K562 (cell line): ENCODE measurements around the gene CABP4. TPM values are rescaled to one million over a fixed set of nuclear protein-coding genes. Genes with fewer than 3 reads are reported as not detected.
A peak's percentile ranks its signal among the peaks of the same experiment; 100 is the strongest.

Experiments
- BRD4 ChIP-seq: fragments of 200-600 bp; sonication (generic); IDR thresholded peaks from 2 replicates; pipeline ENCODE4 v1.6.1; 2017; ENCODE audit warnings: inconsistent platforms
- CBFB ChIP-seq: sonication (generic); formaldehyde crosslinking; IDR thresholded peaks from 2 replicates; pipeline ENCODE4 v1.4.0; 2020; ENCODE audit warnings: mild to moderate bottlenecking, missing genetic modification reagents
- CHAMP1 ChIP-seq: fragments of 450-650 bp; IDR thresholded peaks from 2 replicates; pipeline ENCODE4 v1.6.1; 2016; ENCODE audit warnings: mild to moderate bottlenecking
- ETS1 ChIP-seq: conservative IDR thresholded peaks from 2 replicates; pipeline ENCODE4 v1.6.1; 2011; ENCODE audit warnings: low read depth, mild to moderate bottlenecking, low read length; ENCODE audit not compliant: control insufficient read depth
- GABPB2 ChIP-seq: fragments of 250-450 bp; sonication (Bioruptor Pico); conservative IDR thresholded peaks from 2 replicates; pipeline ENCODE4 v1.5.1; 2021; ENCODE audit warnings: mild to moderate bottlenecking
- HCFC1 ChIP-seq: IDR thresholded peaks from 2 replicates; pipeline ENCODE4 v1.6.1; 2012; ENCODE audit warnings: low read depth, low read length, improper control_type of control experiment
- HDGF ChIP-seq: fragments of 450-650 bp; IDR thresholded peaks from 2 replicates; pipeline ENCODE4 v1.6.1; 2016
- MCM5 ChIP-seq: fragments of 450-650 bp; IDR thresholded peaks from 2 replicates; pipeline ENCODE4 v1.6.1; 2016; ENCODE audit warnings: low read depth
- MNT ChIP-seq, 2 experiments: fragments of 450-650 bp; conservative IDR thresholded peaks; 2 replicates each; pipeline ENCODE4 v1.6.1; 2017; ENCODE audit warnings: mild to moderate bottlenecking in 2 of 2, moderate library complexity in 2 of 2
- MXD1 ChIP-seq: fragments of 250-450 bp; sonication (Bioruptor Pico); IDR thresholded peaks from 2 replicates; pipeline ENCODE4 v1.8.0; 2021; ENCODE audit warnings: borderline replicate concordance, mild to moderate bottlenecking, moderate library complexity; ENCODE audit not compliant: poor library complexity, severe bottlenecking
- NCOR1 ChIP-seq: fragments of 450-650 bp; IDR thresholded peaks from 2 replicates; pipeline ENCODE4 v1.6.1; 2016; ENCODE audit warnings: mild to moderate bottlenecking, moderate library complexity
- SAFB2 ChIP-seq: fragments of 200-400 bp; formaldehyde crosslinking; IDR thresholded peaks from 2 replicates; pipeline ENCODE4 v1.6.1; 2018; ENCODE audit warnings: borderline replicate concordance, low read length, low read depth, moderate library complexity; ENCODE audit not compliant: severe bottlenecking
- THRB ChIP-seq: fragments of 450-650 bp; formaldehyde crosslinking; conservative IDR thresholded peaks from 2 replicates; pipeline ENCODE4 v1.4.0; 2022; ENCODE audit warnings: mild to moderate bottlenecking, missing genetic modification characterization
- WHSC1 ChIP-seq: IDR thresholded peaks from one replicate; pipeline ENCODE4 v1.6.1; 2012; ENCODE audit warnings: low read length, control low read depth, inconsistent platforms
- ZFP91 ChIP-seq: sonication (generic); formaldehyde crosslinking; IDR thresholded peaks from 2 replicates; pipeline ENCODE4 v1.8.0; 2022; ENCODE audit warnings: mild to moderate bottlenecking, missing genetic modification reagents
- ZNF395 ChIP-seq: fragments of 200-800 bp; sonication (Bioruptor generic); IDR thresholded peaks from 2 replicates; pipeline ENCODE4 v1.6.1; 2017; ENCODE audit warnings: missing genetic modification characterization, missing compliant biosample characterization
- ZNF408 ChIP-seq: fragments of 250-450 bp; sonication (Bioruptor Pico); IDR thresholded peaks from 2 replicates; pipeline ENCODE4 v1.4.0; 2020; ENCODE audit warnings: low read depth, mild to moderate bottlenecking, moderate library complexity
- polyA plus RNA-seq, 8 experiments: library from polyadenylated mRNA; depleted of rRNA in 4 of 8; stranded (reverse) in 5 of 8; unstranded in 3 of 8; fragments of >200 nt; fragmentation: Nextera tagmentation in 2 of 8; fragmentation: Illumina TruSeq in 1 of 8; extraction: Ambion mirVana in 2 of 8; extraction: Trizol in 1 of 8; gene quantifications; 2 replicates each; pipeline versions ENCODE4 v1.2.1 to v1.2.3, GENCODE V29; 2011 to 2014; ENCODE audit warnings: inconsistent platforms in 1 of 8, missing spikeins in 1 of 8
- total RNA-seq, 7 experiments: library from RNA; depleted of rRNA in 6 of 7; stranded (reverse); fragments of >200 nt in 6 of 7; fragmentation: Illumina TruSeq in 2 of 7; extraction: Trizol in 2 of 7; gene quantifications; 2 replicates each; pipeline versions ENCODE4 v1.2.1 to v1.2.3, GENCODE V29; 2011 to 2021; ENCODE audit warnings: low replicate concordance in 1 of 7

The CABP4 gene
- total and polyA plus RNA-seq, 9 of the 15 experiments (the other 6 are each of a cell fraction or from before 2014, with no cell fraction given): 0.11 TPM; not detected in 8

GRCh38 chr11:67463680-67464410 is 8.7 kb downstream of the CABP4 start (continued):
- TF ChIP-seq GABPB2 (CRISPR knock-in tag) (no peak), ZNF408 (no peak), CHAMP1 (no peak), ZNF395 (no peak; the same call in 1 of the 2 replicates), THRB (no peak), BRD4 (no peak), HCFC1 (peak; percentile 47), CBFB (peak; percentile 75), WHSC1 (no peak), MXD1 (CRISPR knock-in tag) (no peak), ZFP91 (no peak), NCOR1 (no peak), ETS1 (no peak), HDGF (peak; percentile 86; the same call in 1 of the 2 replicates), MCM5 (no peak), MNT (conservative IDR thresholded peaks at IDR 0.05) (peak in 1 of 2 experiments; percentile 60; a peak in 1 of 4 replicates), SAFB2 (no peak)
